GM12878 (cell line): ENCODE measurements around the gene LDB3. TPM values are rescaled to one million over a fixed set of nuclear protein-coding genes. Genes with fewer than 3 reads are reported as not detected.
A peak's percentile ranks its signal among the peaks of the same experiment; 100 is the strongest.
"Not testable (repeated sequence)": the region's sequence is repeated elsewhere in the genome, so short reads cannot be mapped to it uniquely, and the experiment has no call there.

Source experiments
- ATAC-seq: fragments of 200-7000 bp; cut with Tn5 transposase; 3 replicates; pipeline ENCODE4 v1.9.1; 2020; ENCODE audit warnings: mild to moderate bottlenecking, moderate library complexity
- BruUV-seq: library from RNA; stranded (reverse); fragments of 400-500 nt; replicated peaks from 2 replicates; lab custom pipeline; 2021; lab: Mats Ljungman, UMichigan
- CTCF ChIA-PET: fragments of 300-600 bp; sonication (Branson Sonifier 250); formaldehyde crosslinking; extraction: SDS; loops from one replicate; lab custom pipeline; 2021; ENCODE audit warnings: inconsistent platforms; lab: Yijun Ruan, JAX
- POLR2A ChIA-PET: fragments of 350-600 bp; formaldehyde crosslinking; extraction: SDS; loops from one replicate; lab custom pipeline; 2021; ENCODE audit warnings: inconsistent platforms; lab: Charles Lee
- RAD21 ChIA-PET: fragments of 300-600 bp; sonication (Branson Sonifier 250); formaldehyde crosslinking; loops from one replicate; lab custom pipeline; 2023; ENCODE audit warnings: antibody characterized with exemption; ENCODE audit not compliant: unreplicated experiment; lab: Charles Lee
- SMC1A ChIA-PET: fragments of 300-600 bp; sonication (Branson Sonifier 250); formaldehyde crosslinking; loops from one replicate; lab custom pipeline; 2023; ENCODE audit not compliant: unreplicated experiment, uncharacterized antibody; lab: Charles Lee
- DNase-seq: peaks from one replicate; pipeline ENCODE4 v3.0.0-alpha.2; 2011; ENCODE audit warnings: low read depth, low spot score
- FAIRE-seq: peaks from 3 replicates; lab custom pipeline; 2011; peaks lifted over from hg19 to GRCh38; lab: Jason Lieb, UNC
- H2AFZ ChIP-seq: 2 replicates; pipeline ENCODE4 v1.6.0; 2011; ENCODE audit warnings: low read depth, low read length, control low read depth; ENCODE audit not compliant: control insufficient read depth
- H3K27ac ChIP-seq: 2 replicates; pipeline ENCODE4 v1.5.1; 2011; ENCODE audit warnings: control low read depth; ENCODE audit not compliant: control insufficient read depth, insufficient read depth
- H3K27me3 ChIP-seq, 2 experiments: replicated peaks in 1 of 2; 2 replicates each; pipeline versions ENCODE4 v1.6.0 to v1.6.1; 2011; ENCODE audit warnings: low read length in 1 of 2; ENCODE audit not compliant: control insufficient read depth in 2 of 2, insufficient read depth in 2 of 2
- H3K36me3 ChIP-seq, 2 experiments: 2 replicates each; pipeline ENCODE4 v1.5.1; 2011; ENCODE audit warnings: low read length in 1 of 2; ENCODE audit not compliant: control insufficient read depth in 2 of 2, insufficient read depth in 2 of 2
- H3K4me1 ChIP-seq: 2 replicates; pipeline ENCODE4 v1.6.1; 2011; ENCODE audit warnings: mild to moderate bottlenecking, low read length, moderate library complexity, mixed read lengths; ENCODE audit not compliant: control insufficient read depth, insufficient read depth
- H3K4me2 ChIP-seq: 2 replicates; pipeline ENCODE4 v1.6.0; 2011; ENCODE audit warnings: control low read depth; ENCODE audit not compliant: control insufficient read depth, insufficient read depth
- H3K4me3 ChIP-seq: fragments of 200-600 bp; sonication (generic); 2 replicates; pipeline ENCODE4 v1.5.1; 2016
- H3K79me2 ChIP-seq: 2 replicates; pipeline ENCODE4 v1.6.0; 2011; ENCODE audit warnings: low read length; ENCODE audit not compliant: control insufficient read depth, insufficient read depth
- H3K9ac ChIP-seq: 2 replicates; pipeline ENCODE4 v1.8.0; 2011; ENCODE audit warnings: low read length, control low read depth, mixed read lengths; ENCODE audit not compliant: control insufficient read depth, insufficient read depth
- H3K9me3 ChIP-seq: replicated peaks from 3 replicates; pipeline ENCODE4 v1.5.1; 2011; ENCODE audit warnings: mild to moderate bottlenecking, low read length; ENCODE audit not compliant: control insufficient read depth, insufficient read depth
- H4K20me1 ChIP-seq: 2 replicates; pipeline ENCODE4 v1.6.0; 2011; ENCODE audit not compliant: control insufficient read depth, insufficient read depth
- IKZF1 ChIP-seq: fragments of 450-650 bp; conservative IDR thresholded peaks from 2 replicates; pipeline ENCODE4 v1.6.1; 2017; ENCODE audit warnings: antibody characterized with exemption, mild to moderate bottlenecking
- IKZF2 ChIP-seq, 2 experiments: fragments of 450-650 bp; IDR thresholded peaks; 2 replicates each; pipeline ENCODE4 v1.6.1; 2017; ENCODE audit warnings: mild to moderate bottlenecking in 2 of 2, moderate library complexity in 2 of 2
- MEF2B ChIP-seq: fragments of 450-650 bp; IDR thresholded peaks from 2 replicates; pipeline ENCODE4 v1.6.1; 2018; ENCODE audit warnings: mild to moderate bottlenecking, moderate library complexity; ENCODE audit not compliant: partially characterized antibody, poor library complexity, severe bottlenecking
- NFXL1 ChIP-seq: fragments of 450-650 bp; IDR thresholded peaks from 2 replicates; pipeline ENCODE4 v1.6.1; 2017; ENCODE audit warnings: antibody characterized with exemption, mild to moderate bottlenecking, borderline replicate concordance
- NR2F1 ChIP-seq: fragments of 450-650 bp; conservative IDR thresholded peaks from 2 replicates; pipeline ENCODE4 v1.6.1; 2017; ENCODE audit warnings: mild to moderate bottlenecking
- SMARCA5 ChIP-seq: fragments of 450-650 bp; IDR thresholded peaks from 2 replicates; pipeline ENCODE4 v1.6.1; 2017; ENCODE audit warnings: mild to moderate bottlenecking
- USF1 ChIP-seq: IDR thresholded peaks from 2 replicates; pipeline ENCODE4 v1.6.1; 2011; ENCODE audit warnings: borderline replicate concordance, low read depth, mild to moderate bottlenecking, moderate library complexity, mixed read lengths, low read length; ENCODE audit not compliant: insufficient read depth; ENCODE audit errors: extremely low read length
- ZNF687 ChIP-seq: fragments of 450-650 bp; IDR thresholded peaks from 2 replicates; pipeline ENCODE4 v1.6.1; 2017; ENCODE audit warnings: mild to moderate bottlenecking, moderate library complexity
- WGBS: methylation state at CpG from one replicate; pipeline ENCODE4 v1.1.6; 2016; ENCODE audit warnings: low lambda C conversion rate; ENCODE audit not compliant: insufficient replicate concordance, insufficient coverage; ENCODE audit errors: missing lambda C conversion rate; 5-methylcytosine and 5-hydroxymethylcytosine counted together
- in situ Hi-C: fragments of 300-500 bp; cut with MboI; formaldehyde crosslinking; loops from 9 replicates; pipeline ENCODE4 v1.14.3; 2018; ENCODE audit warnings: mixed read lengths
- intact Hi-C: fragments of 100-400 bp; cut with micrococcal nuclease; formaldehyde crosslinking; loops from one replicate; pipeline ENCODE4 v1.14.2; 2022; ENCODE audit not compliant: unreplicated experiment
- polyA plus RNA-seq, 11 experiments: library from polyadenylated mRNA; depleted of rRNA in 4 of 11; unstranded in 6 of 11; stranded (reverse) in 5 of 11; fragments of >200 nt; fragmentation: Nextera tagmentation in 4 of 11; fragmentation: Illumina TruSeq in 1 of 11; extraction: Ambion mirVana in 4 of 11; extraction: Trizol in 1 of 11; gene quantifications; 1 replicate in 1 of 11; 2 replicates in 10 of 11; pipeline versions ENCODE4 v1.2.1 to v1.2.3, GENCODE V29; 2011 to 2016; ENCODE audit warnings: inconsistent platforms in 2 of 11, missing spikeins in 2 of 11, low read depth in 1 of 11
- total RNA-seq, 4 experiments: library from RNA; depleted of rRNA in 3 of 4; stranded (reverse); fragments of >200 nt in 3 of 4; fragmentation: Illumina TruSeq in 1 of 4; extraction: Trizol in 1 of 4; gene quantifications; 2 replicates each; pipeline versions ENCODE4 v1.2.1 to v1.2.3, GENCODE V29; 2013 to 2021

The LDB3 gene
- total and polyA plus RNA-seq, 10 of the 15 experiments (the other 5 are each of a cell fraction or from before 2014, with no cell fraction given): 0.02 to 0.07 (median 0.04) TPM; not detected in 1

- SMC1A ChIA-PET: interaction anchor here (1.0 to 2.9 kb wide), 5 partner anchors 56 to 256 kb away, joined by 3 to 8 read pairs (median 3); no protein-coding TSS in a partner anchor
- DNase-seq (no peak), FAIRE-seq (no peak), ATAC-seq (peak; percentile 29)
- RAD21 ChIA-PET: interaction anchor here (1.3 to 2.6 kb wide), 2 partner anchors 27 to 39 kb away, joined by 7 to 9 read pairs; no protein-coding TSS in a partner anchor
- Histone ChIP-seq H4K20me1 (no peaks in the 10 kb centered on the region), H3K4me3 (no peak overlapping the region), H3K9me3 (no peaks in the 10 kb centered on the region; the same call in 2 of the 3 replicates), H2AFZ (no peak overlapping the region), H3K4me1 (peaks cover 18% of the 10 kb centered on the region), H3K4me2 (no peak overlapping the region), H3K9ac (no peak overlapping the region), H3K79me2 (no peaks in the 10 kb centered on the region), H3K27me3 (no peaks in the 10 kb centered on the region), H3K27ac (no peak overlapping the region), H3K36me3 (no peaks in the 10 kb centered on the region)
- no TSS peak for BruUV-seq
- 54% methylated on average over 5 of the region's 5 CpGs for WGBS
- TF ChIP-seq SMARCA5 (peak; percentile 82; the same call in 1 of the 2 replicates), MEF2B (peak; percentile 45), USF1 (no peak), NFXL1 (no peak), ZNF687 (0 out of 2 replicates have a peak, but pooled peaks have one; percentile 63), NR2F1 (0 out of 2 replicates have a peak, but pooled peaks have one; percentile 17), IKZF1 (peak; percentile 48; the same call in 1 of the 2 replicates), IKZF2 (IDR thresholded peaks at IDR 0.05) (peak in 1 of 2 experiments; percentile 12; a peak in 1 of 4 replicates)
- intact Hi-C loops (no loop called here), in situ Hi-C loops (no loop called here)
- POLR2A ChIA-PET: interaction anchor here (1.0 kb wide), 1 partner anchor 67 kb away, joined by 3 read pairs; no protein-coding TSS in a partner anchor
- CTCF ChIA-PET: interaction anchor here (0.7 to 1.6 kb wide), 5 partner anchors 15 to 251 kb away, joined by 3 to 4 read pairs (median 3); partner anchors contain the start of gene LDB3
Observed at GRCh38 chr10:86644794-86645445, 23.4 kb upstream of the LDB3 start.

- H3K4me3 ChIP-seq, intact Hi-C loops, H3K4me2 ChIP-seq, H2AFZ ChIP-seq, H3K79me2 ChIP-seq, BruUV-seq, in situ Hi-C loops, FAIRE-seq, ATAC-seq, H3K27me3 ChIP-seq, POLR2A ChIA-PET, H3K36me3 ChIP-seq, H4K20me1 ChIP-seq, H3K9me3 ChIP-seq, H3K9ac ChIP-seq, H3K27ac ChIP-seq, DNase-seq: not testable (repeated sequence)
- RAD21 ChIA-PET: interaction anchor here (1.3 kb wide), 1 partner anchor 26 kb away, joined by 7 read pairs; no protein-coding TSS in a partner anchor
- CTCF ChIA-PET: interaction anchor here (0.6 to 1.3 kb wide), 2 partner anchors 22 to 66 kb away, joined by 4 read pairs; partner anchors contain the start of gene LDB3
- SMC1A ChIA-PET: interaction anchor here (1.0 to 1.6 kb wide), 3 partner anchors 8 to 256 kb away, joined by 3 to 4 read pairs (median 3); no protein-coding TSS in a partner anchor
- H3K4me1 ChIP-seq: peaks cover 18% of the 10 kb centered on the region
- 71% methylated on average over 5 of the region's 5 CpGs for WGBS
Observed at GRCh38 chr10:86645621-86646165, 22.6 kb upstream of the LDB3 start.
